ENCODE data around the gene PLEKHG4.
A peak's percentile ranks its signal among the peaks of the same experiment; 100 is the strongest.

PLEKHG4 gene

DNA sequence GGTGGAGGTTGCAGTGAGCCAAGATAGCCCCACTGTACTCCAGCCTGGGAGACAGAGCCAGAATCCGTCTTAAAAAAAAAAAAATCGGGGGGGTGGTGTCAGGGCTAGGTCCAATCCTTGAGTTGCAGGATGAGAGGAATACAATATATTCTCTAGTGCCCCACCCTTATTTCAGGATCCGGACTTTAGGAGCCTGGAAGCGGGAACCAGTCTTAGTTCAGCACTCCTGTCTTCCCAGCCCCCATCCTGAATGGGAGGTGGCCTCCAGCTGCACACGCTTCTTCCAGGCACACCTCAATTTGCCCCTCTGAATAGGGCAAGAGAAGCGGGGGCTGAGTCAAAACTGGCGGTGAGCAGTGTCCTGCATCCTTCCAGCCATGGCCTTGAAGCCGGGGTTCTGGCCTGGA lies 33.7 kb upstream of the PLEKHG4 start:
- peak overlapping the region; percentile 76 for H3K4me3 ChIP-seq (ENCODE audit: low read depth, low read length)

DNA sequence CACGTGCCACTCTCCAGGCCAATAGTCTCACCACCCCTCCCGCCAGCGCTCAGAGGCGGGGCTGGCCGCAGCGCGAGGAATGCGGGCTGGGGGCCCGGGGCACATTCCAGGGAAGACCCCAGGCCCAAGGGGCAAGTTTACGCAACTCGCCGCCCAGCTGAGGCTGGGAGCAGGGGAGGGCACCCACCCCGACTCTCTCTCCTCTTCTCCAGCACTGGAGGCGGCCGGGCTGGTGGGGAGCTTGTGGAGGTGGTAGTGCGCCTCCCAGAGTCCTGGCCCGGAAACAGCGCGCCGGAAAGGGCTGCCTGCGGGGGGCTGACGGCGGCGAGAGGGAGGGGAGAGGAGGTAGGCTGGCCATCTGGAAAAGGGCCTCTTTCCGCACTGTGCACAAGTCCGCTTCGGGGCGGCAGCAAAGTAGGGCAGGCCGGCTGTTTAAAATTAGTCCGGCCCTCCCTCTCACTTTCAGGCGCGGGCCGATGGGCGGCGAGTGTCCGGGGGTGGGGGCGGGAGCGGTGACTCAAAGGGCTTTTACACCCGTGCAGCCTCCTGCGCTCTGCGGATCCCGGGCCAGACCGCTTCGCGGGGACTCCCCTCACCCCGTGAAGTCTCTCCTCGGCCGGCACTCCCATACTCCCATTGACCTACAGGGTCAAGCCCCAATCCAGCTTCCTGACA lies 33.1 kb upstream of the PLEKHG4 start:
- H3K4me3 ChIP-seq (ENCODE audit: low read depth, low read length), result peak overlapping the region; percentile 76

DNA sequence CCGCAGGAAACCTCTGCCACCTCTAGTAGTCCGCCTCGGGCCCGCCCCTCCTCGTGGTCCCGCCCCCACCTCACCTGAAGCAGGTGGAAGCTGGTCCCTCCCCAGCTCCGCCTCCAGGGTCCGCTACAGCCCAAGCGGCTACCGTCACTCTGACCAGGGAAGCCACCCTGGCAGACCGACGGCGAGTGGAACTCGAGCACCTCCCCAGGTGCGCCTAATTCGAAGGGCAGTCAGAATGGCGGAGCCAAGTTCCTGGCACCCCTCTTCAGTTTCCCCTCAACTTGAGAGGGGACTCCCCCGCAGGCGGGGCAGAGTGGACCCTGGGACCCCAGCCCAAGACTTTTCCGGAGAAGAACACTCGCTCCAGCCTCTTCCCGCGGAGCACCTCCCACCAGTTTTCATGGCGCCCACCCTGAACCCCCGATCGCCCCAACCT lies 32.6 kb upstream of the PLEKHG4 start:
- peak overlapping the region; percentile 76 for H3K4me3 ChIP-seq (ENCODE audit: low read depth, low read length)

DNA sequence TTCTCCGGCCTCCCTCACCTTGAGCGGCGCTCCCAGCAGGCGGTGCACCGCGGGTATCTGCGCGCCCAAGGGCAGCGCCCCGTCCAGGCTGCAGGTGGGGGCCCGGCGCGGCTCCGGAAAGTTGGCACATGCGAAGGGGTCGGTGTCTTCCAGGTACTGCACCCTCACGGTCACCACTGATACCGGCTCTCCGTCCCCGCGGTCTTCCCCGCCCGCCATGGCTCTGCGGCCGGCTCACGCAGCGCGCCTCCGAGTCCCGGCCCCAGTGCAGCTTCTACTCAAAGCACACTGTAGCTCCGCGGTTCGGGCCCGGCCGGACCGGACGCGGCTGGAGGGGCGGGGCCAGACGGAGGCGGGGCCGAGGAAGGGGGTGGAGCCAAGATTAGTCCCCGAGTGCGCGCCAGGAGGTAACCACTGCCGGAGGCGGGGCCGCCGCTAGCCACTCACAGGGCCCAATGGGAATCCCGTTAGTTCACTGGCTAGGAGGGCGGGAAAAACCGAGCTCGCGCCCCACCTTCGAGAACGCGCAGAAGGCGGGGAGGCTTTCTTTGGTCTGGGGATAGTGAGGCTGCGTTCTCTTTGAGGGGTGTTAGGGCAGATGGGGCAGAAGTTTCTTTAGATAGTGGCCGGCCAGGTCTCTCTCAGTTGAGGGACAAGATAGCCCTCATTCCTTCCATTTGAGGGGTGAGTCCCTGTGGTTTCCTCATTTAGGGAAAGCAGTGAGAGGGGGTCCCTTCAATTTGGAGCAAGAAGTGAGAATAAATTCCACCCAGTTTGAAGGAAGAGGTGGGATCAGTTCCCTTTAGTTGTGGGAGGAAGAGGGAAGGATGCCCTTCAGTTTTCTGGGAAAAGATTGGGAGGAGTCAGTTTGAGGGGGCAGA lies 31.9 kb upstream of the PLEKHG4 start, which contains the start of gene FHOD1:
TSS of gene FHOD1 (minus strand) at position 290 of the 881 bp plus-strand sequence. CDS start at position 219, 71 bp downstream.
- peak within 1 kb of the TSS; percentile 76 for H3K4me3 ChIP-seq (ENCODE audit: low read depth, low read length)

DNA sequence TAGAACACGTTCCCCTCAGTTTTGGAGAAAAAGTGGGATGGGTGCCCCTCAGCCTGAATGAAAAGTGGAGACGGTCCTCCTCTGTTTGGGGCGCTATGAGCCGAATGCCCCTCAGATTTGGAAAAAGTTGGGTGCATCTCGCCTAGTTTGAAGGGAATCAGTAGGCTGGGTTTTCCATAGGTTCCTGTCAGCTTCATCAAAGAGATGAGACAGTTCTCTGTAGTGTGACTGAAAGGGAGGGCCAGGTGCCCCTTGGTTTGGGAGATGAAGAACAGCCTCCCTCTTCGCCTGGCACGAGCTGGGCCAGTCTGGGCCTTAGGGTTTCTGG lies 31.3 kb upstream of the PLEKHG4 start:
- peak overlapping the region; percentile 47 for H3K4me3 ChIP-seq (ENCODE audit: low read depth, low read length)

DNA sequence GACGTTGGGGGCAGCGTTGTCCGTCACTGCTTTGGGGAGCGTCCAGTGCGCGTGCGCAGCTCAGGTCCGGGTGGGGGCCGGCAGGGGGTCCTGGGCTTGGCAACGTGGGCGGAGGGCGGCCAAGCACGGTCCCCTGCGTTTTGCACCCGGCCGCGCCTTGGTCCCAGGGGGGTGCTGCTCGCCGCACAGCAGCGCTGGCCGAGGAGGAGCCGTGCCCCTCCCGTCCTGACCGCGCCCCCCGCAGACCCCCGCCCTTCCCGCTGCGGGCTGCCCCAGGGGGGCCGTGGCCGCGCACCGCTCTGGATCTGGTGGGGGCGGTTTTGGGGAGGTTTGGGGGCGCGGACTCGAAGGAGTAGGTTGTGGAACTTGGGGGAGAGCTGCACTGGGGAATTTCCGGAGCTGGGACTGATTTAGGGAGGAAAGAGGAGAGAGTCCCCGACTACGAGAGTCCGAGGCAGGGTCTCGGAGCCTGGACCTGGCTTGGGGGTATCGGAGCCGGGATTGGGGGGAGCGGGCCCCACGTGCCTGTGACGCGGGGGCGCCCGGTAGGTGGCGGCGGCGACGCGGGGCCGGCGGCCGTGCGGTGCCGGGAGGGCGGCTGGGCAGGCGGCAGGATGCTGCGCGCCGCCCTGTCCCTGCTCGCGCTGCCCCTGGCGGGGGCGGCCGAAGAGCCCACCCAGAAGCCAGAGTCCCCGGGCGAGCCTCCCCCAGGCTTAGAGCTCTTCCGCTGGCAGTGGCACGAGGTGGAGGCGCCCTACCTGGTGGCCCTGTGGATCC lies 30.7 kb upstream of the PLEKHG4 start, which contains the start of gene SLC9A5:
TSS of gene SLC9A5 (plus strand) at position 579 of the 777 bp plus-strand sequence. CDS start at position 615, 36 bp downstream.
- H3K4me3 ChIP-seq (ENCODE audit: low read depth, low read length), result peak within 1 kb of the TSS; percentile 47

DNA sequence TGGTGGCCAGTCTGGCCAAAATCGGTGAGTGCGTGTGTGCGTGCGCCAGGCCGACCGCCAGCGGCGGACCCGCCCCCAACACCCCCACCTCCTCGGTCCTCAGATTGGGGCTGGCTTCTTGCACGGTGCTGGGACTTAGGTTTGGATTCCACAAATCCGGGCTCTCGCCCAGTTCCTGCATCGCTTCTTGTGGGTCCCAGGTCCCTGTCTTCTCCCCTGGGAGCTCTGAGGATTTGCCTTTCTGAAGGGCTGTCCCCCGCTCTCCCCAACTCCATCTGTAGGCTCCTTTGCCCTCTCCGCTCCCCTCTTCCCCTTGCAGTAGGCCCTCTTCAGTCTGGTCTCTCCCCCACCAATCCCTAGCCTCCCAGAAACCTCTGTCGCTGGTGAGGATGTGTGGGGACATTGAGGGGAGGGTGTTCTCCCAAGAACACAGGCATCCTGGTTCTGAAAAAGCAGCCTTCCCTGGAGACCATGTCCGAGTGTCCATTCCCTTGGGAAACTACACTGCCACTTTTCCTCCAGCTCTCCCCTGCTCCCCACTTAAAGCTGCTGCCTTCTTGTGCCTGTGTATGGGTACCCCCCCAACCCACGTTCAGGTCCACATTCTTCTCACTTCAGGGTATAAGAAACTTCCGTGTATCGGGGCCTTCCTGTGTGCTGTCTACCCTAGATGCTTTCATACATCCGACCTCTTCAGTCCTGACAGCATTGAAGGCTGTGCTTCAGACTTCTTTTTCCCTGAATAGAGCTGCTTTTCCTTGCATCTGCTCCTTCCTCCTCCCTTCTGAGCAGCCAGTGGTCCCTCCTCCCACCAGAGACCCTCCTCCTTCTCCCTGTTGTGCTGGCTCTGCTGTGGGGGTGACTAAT lies 29.9 kb upstream of the PLEKHG4 start:
- peak overlapping the region; percentile 47 for H3K4me3 ChIP-seq (ENCODE audit: low read depth, low read length)

DNA sequence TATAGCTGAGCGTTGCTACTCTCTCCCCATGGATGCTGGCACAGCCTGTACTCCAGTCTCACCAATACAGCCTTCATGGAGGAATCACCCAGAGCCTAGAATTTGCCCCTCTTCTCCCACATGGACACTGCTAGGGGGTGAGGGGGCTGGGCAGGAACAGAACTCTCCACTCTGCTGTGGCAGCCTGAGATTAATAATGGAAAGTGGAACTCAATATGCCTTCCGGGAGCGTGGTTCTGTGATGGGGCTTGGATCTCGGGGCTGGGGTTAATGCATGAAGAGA lies 29.3 kb upstream of the PLEKHG4 start:
- no peak overlapping the region for H3K4me3 ChIP-seq (ENCODE audit: low read depth, low read length)

DNA sequence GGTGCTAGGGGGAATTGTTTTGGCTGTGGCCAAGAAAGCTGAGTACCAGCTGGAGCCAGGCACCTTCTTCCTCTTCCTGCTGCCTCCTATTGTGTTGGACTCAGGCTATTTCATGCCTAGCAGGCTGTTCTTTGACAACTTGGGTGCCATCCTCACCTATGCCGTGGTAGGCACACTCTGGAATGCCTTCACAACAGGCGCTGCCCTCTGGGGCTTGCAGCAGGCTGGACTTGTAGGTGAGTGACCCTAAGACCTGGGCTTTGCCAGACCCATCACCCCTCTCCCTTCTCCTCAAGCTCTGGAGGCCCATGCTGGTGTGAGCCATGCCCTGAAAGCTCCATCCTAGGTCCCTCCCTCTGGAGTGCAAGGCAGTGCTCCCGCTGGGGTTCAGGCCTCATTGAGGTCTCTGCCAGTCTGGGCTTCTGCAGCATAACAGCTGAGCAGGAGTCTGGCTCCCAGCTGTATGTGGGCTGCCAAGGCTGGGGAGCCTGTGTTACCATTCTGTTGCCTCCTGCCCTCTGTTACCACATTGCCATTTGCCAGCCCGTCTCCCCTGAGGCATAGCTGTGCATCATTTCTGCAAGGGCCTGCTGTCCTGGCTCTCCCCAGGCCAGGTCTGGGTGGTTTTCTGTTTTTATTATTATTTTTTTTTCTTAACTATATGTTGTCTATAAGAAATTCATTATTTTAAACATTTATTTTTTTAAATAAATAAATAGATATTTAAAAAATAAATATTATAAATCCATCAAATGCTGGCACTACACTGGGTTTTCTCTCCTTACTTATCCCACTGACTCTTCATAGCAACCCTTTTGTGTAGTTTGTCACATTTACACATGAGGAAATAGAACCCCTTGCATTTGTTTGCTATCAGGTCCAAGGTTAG lies 26.5 kb upstream of the PLEKHG4 start:
- H3K4me3 ChIP-seq (ENCODE audit: low read depth, low read length), result no peak overlapping the region

DNA sequence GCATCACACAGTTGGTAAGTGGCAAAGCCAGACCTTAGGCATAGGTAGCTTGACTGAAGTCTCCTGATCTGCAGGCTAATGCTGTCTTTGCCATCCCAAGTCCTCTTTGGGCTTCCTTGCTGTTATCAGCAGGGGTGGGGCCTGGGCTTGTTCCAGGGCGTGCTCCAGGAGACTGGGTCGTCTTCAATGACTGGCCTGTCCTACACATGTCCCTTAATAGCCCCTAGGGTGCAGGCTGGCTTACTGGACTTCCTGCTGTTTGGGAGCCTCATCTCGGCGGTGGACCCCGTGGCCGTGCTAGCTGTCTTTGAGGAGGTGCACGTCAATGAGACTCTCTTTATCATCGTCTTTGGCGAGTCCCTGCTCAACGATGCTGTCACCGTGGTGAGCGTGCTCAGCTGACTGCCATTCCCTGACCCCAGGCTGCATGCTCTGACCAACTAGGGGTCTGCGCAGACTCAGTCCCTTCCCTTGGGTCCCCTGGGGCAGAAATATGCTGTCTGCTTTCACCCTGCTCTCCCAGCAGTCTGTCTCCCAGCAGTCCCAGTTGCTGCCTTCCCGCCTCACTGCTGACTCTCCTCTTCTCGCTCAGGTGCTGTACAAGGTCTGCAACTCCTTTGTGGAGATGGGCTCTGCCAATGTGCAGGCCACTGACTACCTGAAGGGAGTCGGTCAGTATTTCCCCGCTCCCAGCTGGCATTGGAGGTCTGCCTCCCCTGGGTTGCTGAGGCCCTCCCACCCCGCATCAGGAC lies 24.4 kb upstream of the PLEKHG4 start:
- H3K4me3 ChIP-seq (ENCODE audit: low read depth, low read length), result no peak overlapping the region

DNA sequence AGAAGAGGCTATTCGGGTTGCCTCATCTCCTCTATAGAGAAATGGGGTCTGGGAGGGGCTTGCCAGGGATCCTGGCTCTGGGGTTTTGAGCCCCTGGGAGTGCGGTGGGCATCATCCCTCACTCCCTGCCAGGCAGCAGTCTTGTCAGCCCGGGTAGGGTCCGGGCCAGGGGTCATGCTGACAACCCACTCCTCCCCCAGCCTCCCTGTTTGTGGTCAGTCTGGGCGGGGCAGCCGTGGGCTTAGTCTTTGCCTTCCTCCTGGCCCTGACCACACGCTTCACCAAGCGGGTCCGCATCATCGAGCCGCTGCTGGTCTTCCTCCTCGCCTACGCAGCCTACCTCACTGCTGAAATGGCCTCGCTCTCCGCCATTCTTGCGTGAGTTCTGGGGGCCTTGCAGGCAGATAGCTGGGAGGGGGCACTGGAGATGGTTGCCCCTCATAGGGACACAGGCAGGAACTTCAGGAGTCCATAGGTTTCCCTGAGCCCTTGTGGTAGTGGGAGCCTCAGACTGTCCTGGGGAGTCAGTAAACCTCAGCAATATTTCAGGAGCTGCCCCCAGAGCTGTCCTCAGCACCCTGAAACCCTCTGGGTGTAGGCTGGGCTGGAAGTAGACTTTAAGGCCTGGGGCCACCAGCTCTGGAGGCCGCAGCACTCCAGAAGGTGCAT lies 23.6 kb upstream of the PLEKHG4 start:
- H3K4me3 ChIP-seq (ENCODE audit: low read depth, low read length), result no peak overlapping the region

DNA sequence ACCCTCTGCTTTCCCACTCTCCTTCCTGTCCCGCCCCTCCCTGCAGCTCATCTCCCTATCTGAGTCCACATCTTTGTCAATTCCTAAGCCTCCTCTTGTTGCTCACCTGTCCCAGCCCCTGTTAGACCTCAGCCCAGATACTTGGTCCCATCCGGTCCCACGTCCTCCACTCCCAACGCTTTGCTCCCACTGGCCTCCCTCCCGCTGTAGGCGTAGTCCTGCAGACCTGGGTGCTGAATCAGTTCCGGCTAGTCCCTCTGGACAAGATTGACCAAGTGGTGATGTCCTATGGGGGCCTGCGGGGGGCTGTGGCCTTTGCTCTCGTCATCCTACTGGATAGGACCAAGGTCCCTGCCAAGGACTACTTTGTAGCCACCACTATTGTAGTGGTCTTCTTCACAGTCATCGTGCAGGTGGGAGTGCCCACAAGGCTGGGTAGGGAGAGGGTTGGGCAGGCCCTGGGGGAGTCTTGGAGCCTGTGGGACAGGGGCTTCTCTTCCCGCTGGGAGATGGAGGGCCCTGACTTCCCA lies 22.6 kb upstream of the PLEKHG4 start:
- H3K4me3 ChIP-seq (ENCODE audit: low read depth, low read length), result no peak overlapping the region

DNA sequence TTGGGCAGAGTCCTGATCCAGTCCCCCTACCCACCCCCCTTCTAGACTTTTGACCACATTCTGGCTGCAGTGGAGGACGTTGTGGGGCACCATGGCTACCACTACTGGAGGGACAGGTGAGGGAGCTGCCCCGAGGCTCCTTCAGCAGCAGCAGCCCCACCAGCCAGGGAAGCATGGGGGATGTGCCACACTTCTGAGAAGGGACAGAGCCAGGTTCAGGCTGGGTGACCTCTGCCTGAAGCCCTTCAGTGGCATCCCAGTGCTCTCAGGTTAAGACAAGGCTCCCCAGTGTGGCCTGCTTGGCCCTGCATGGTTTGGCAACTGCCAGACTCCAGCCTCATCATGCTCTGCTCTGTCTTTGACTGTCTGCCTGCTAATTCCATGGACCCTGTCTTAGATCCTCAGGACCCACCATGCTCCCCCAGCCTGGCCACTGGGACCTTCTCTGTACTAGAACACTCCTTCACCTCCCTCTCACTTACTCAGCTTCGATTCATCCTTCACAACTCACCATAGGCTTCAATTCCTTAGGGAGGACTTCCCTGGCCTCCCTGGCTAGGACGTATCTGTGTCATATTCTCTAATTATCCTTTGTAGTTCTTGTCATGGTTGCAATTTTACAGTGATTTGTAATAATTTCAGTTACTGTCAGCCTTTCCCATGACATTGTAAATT lies 21.7 kb upstream of the PLEKHG4 start:
- no peak overlapping the region for H3K4me3 ChIP-seq (ENCODE audit: low read depth, low read length)

DNA sequence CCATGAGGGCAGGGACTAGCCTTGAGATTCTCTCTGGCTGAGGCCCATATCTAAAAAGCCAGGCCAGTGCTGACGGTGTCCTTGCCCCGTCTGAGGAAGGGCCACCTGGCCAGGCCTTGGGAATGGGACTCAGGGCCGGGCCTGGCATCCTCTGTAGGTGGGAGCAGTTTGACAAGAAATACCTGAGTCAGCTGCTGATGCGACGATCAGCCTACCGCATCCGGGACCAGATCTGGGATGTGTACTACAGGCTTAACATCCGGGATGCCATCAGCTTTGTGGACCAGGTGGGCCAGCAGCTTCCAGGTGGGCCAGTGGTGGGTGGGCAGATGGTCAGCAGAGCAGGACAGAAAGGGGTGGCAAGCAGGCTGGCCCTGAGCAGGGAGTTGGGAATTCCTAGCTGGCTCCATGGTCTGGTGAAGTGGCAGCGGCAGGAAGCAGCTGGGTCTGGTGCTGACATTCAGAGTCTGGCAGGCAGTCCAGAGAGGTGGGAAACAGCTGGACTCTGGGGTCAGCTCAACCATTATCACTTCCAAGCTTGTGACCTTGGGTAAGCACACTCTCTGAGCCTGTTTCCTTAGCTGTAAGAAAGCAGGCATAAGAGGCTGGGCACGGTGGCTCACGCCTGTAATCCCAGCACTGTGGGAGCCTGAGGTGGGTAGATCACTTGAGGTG lies 21.0 kb upstream of the PLEKHG4 start:
- no peak overlapping the region for H3K4me3 ChIP-seq (ENCODE audit: low read depth, low read length)

DNA sequence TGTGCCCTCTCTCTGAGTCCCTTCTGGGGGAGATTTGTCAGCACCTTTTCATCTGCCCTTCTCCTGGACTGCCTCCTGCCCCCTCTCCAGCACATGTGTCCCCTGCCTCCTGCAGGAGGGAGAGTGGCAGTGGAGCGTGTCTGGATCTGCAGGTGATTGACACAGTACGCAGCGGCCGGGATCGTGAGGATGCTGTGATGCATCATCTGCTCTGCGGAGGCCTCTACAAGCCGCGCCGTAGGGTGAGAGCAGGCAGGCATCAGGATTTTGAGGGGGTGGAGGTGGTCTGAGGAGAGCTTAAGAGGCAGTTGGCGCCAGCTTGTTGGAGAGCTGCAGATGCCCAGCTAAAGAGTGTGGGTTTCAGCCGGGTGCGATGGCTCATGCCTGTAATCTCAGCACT lies 19.6 kb upstream of the PLEKHG4 start:
- no peak overlapping the region for H3K4me3 ChIP-seq (ENCODE audit: low read depth, low read length)

DNA sequence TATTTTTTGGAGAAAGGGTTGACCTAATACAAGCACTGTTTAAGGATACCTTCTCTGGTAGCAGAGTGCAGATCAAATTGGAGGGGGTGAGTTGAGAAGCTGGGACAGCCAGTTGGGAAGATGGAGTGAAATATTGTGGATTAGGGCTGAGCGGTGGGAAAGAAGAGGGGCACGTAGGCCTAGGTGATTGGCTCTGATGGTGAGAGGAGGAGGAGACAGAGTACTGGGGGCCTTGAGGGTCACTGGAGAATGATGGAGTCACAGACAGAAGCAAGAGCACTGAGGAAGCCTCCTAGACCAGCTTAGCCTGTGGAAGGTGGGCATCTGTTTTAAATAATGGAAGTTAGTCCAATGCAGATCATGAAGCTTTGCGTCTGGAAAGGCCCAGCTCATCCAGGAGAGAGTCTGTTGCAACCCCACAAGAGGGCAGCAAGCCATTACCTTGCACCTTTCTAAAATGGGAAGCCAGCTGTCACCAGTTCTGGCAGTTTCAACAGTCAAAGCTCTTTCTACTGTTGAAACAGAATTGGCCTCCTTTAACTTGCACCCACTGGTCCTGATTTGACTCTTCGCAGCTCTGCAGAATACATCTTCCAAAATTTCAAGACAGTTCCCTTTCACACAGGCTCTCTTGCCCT lies 18.8 kb upstream of the PLEKHG4 start:
- H3K4me3 ChIP-seq (ENCODE audit: low read depth, low read length), result no peak overlapping the region

DNA sequence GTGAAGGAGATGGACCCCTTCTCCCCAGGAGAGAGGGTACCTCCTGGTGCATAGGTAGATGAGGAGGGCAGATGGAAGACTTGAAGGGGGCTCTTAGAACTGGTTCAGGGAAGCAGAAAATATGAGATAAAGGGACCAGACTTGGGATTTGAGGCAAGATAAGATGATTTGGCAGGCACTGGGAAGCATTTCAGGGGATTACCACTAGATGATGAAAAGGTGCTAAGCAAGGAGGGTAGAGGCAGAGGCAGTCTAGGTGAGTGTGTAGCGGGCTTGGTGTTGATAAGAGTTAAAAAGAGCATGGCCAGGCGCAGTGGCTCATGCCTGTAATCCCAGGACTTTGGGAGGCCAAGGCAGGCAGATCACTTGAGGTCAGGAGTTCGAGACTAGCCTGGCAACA lies 16.1 kb upstream of the PLEKHG4 start:
- H3K4me3 ChIP-seq (ENCODE audit: low read depth, low read length), result no peak overlapping the region
